Transverse colon (tissue), 3 donors: ENCODE measurements around the gene CDH13.

ENCODE experiments used
- CTCF ChIP-seq, 5 experiments: fragments of 200-600 bp in 3 of 5; fragments of 450-650 bp in 2 of 5; sonication (generic) in 3 of 5; IDR thresholded peaks; 1 replicate in 2 of 5; 2 replicates in 3 of 5; pipeline ENCODE4 v1.5.1; 2016 to 2017; ENCODE audit warnings: antibody characterized with exemption in 5 of 5, inconsistent platforms in 3 of 5, mild to moderate bottlenecking in 2 of 5, moderate library complexity in 1 of 5
- EP300 ChIP-seq: sonication (generic); formaldehyde crosslinking; IDR thresholded peaks from one replicate; pipeline ENCODE4 v1.6.1; 2017; ENCODE audit warnings: antibody characterized with exemption, low read depth

DNA sequence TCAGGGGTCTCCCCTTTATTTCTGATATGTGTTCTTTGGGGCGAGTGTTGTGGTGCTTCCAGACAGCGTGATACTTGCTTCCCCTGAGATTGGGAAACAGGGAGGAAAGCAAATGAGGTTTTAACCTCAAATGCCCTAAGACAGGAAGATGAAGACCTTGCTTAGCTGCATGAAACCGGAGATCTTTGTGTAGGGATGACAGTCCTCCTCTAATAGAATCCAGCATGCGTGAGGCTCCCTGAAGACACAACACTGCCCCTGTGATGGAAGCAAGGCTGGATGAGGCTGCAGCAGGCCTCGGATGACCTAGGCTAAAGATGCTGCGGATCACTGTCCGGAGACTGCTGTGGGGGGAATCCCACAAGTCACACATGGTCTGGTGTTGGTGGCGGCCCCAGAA, 491.0 kb downstream of the CDH13 start:
- no peak for TF ChIP-seq EP300
- TF ChIP-seq CTCF (IDR thresholded peaks at IDR 0.05): no peak
